K562 (cell line): ENCODE results near the gene BAZ2A. TPM values are rescaled to one million over a fixed set of nuclear protein-coding genes. Genes with fewer than 3 reads are reported as not detected.

Experiments
- AFF1 ChIP-seq, 2 experiments: fragments of 450-650 bp; IDR thresholded peaks; 2 replicates each; pipeline ENCODE4 v1.6.1; 2018; ENCODE audit warnings: mild to moderate bottlenecking in 2 of 2, low read depth in 1 of 2; ENCODE audit not compliant: partially characterized antibody in 2 of 2
- HNRNPK ChIP-seq: fragments of 200-400 bp; formaldehyde crosslinking; IDR thresholded peaks from one replicate; pipeline ENCODE4 v1.6.1; 2018; ENCODE audit warnings: mild to moderate bottlenecking, low read depth, low read length; ENCODE audit not compliant: poor library complexity, severe bottlenecking
- HOXB6 ChIP-seq: fragments of 250-450 bp; sonication (Bioruptor Pico); IDR thresholded peaks from 2 replicates; pipeline ENCODE4 v1.5.1; 2022; ENCODE audit warnings: mild to moderate bottlenecking, borderline replicate concordance
- KDM2B ChIP-seq: fragments of 250-450 bp; sonication (Bioruptor Pico); IDR thresholded peaks from 2 replicates; pipeline ENCODE4 v1.8.0; 2021; ENCODE audit warnings: mild to moderate bottlenecking, moderate library complexity
- LEF1 ChIP-seq: fragments of 450-650 bp; IDR thresholded peaks from 2 replicates; pipeline ENCODE4 v1.6.1; 2016; ENCODE audit warnings: mild to moderate bottlenecking
- MAFG ChIP-seq: fragments of 450-650 bp; conservative IDR thresholded peaks from 2 replicates; pipeline ENCODE4 v1.6.1; 2016; ENCODE audit warnings: missing genetic modification characterization, missing compliant biosample characterization
- MTA1 ChIP-seq: fragments of 450-650 bp; IDR thresholded peaks from 2 replicates; pipeline ENCODE4 v1.6.1; 2017; ENCODE audit warnings: borderline replicate concordance
- MTF1 ChIP-seq: fragments of 250-450 bp; sonication (Bioruptor Pico); IDR thresholded peaks from 2 replicates; pipeline ENCODE4 v1.9.0; 2021; ENCODE audit warnings: moderate library complexity, mild to moderate bottlenecking, inconsistent platforms, borderline replicate concordance
- NONO ChIP-seq, 2 experiments: fragments of 200-400 bp in 1 of 2; fragments of 450-650 bp in 1 of 2; formaldehyde crosslinking in 1 of 2; IDR thresholded peaks; 2 replicates each; pipeline ENCODE4 v1.6.1; 2017; ENCODE audit warnings: low read depth in 2 of 2, mild to moderate bottlenecking in 2 of 2, moderate library complexity in 2 of 2, low read length in 1 of 2
- PYGO2 ChIP-seq: fragments of 450-650 bp; IDR thresholded peaks from 2 replicates; pipeline ENCODE4 v1.6.1; 2016; ENCODE audit warnings: mild to moderate bottlenecking, missing genetic modification characterization, moderate library complexity, missing compliant biosample characterization
- SOX6 ChIP-seq: fragments of 450-650 bp; IDR thresholded peaks from 2 replicates; pipeline ENCODE4 v1.6.1; 2014; ENCODE audit warnings: mild to moderate bottlenecking
- SUPT5H ChIP-seq: fragments of 450-650 bp; IDR thresholded peaks from 2 replicates; pipeline ENCODE4 v1.6.1; 2016
- ZBTB7A ChIP-seq: IDR thresholded peaks from 2 replicates; pipeline ENCODE4 v1.6.1; 2011; ENCODE audit warnings: low read depth, mild to moderate bottlenecking, low read length, moderate library complexity, borderline replicate concordance; ENCODE audit not compliant: control insufficient read depth
- ZFP1 ChIP-seq: fragments of 450-650 bp; formaldehyde crosslinking; IDR thresholded peaks from 2 replicates; pipeline ENCODE4 v1.4.0; 2020; ENCODE audit warnings: mild to moderate bottlenecking, mixed read lengths
- ZNF146 ChIP-seq: IDR thresholded peaks from one replicate; pipeline ENCODE4 v1.6.1; 2018; ENCODE audit warnings: missing compliant biosample characterization; ENCODE audit not compliant: unreplicated experiment
- polyA plus RNA-seq, 8 experiments: library from polyadenylated mRNA; depleted of rRNA in 4 of 8; stranded (reverse) in 5 of 8; unstranded in 3 of 8; fragments of >200 nt; fragmentation: Nextera tagmentation in 2 of 8; fragmentation: Illumina TruSeq in 1 of 8; extraction: Ambion mirVana in 2 of 8; extraction: Trizol in 1 of 8; gene quantifications; 2 replicates each; pipeline versions ENCODE4 v1.2.1 to v1.2.3, GENCODE V29; 2011 to 2014; ENCODE audit warnings: inconsistent platforms in 1 of 8, missing spikeins in 1 of 8
- total RNA-seq, 7 experiments: library from RNA; depleted of rRNA in 6 of 7; stranded (reverse); fragments of >200 nt in 6 of 7; fragmentation: Illumina TruSeq in 2 of 7; extraction: Trizol in 2 of 7; gene quantifications; 2 replicates each; pipeline versions ENCODE4 v1.2.1 to v1.2.3, GENCODE V29; 2011 to 2021; ENCODE audit warnings: low replicate concordance in 1 of 7
- TF ChIP-seq, protein P1 (sequence below), 2 experiments: IDR thresholded peaks; 2 replicates each; pipeline ENCODE4 v1.6.1; 2011; ENCODE audit warnings: borderline replicate concordance in 1 of 2, control low read depth in 1 of 2, low read depth in 1 of 2, low read length in 1 of 2, mild to moderate bottlenecking in 1 of 2, mixed read lengths in 1 of 2, moderate library complexity in 1 of 2; ENCODE audit not compliant: insufficient read depth in 1 of 2, insufficient read length in 1 of 2, poor library complexity in 1 of 2, severe bottlenecking in 1 of 2; ENCODE audit errors: extremely low read depth in 1 of 2
- TF ChIP-seq, protein P2 (sequence below): fragments of 250-450 bp; sonication (Bioruptor Pico); IDR thresholded peaks from 2 replicates; pipeline ENCODE4 v1.8.0; 2021; ENCODE audit warnings: moderate library complexity, mild to moderate bottlenecking, inconsistent platforms
- TF ChIP-seq, protein P3 (sequence below): sonication (generic); formaldehyde crosslinking; IDR thresholded peaks from 2 replicates; pipeline ENCODE4 v1.8.0; 2023; ENCODE audit warnings: mild to moderate bottlenecking, missing genetic modification reagents

BAZ2A gene
- total and polyA plus RNA-seq, 9 of the 15 experiments (the other 6 are each of a cell fraction or from before 2014, with no cell fraction given), result 4.5 to 86.4 (median 26.2) TPM

- peak; percentile 39; the same call in 1 of the 2 replicates for TF ChIP-seq ZBTB7A
- TF ChIP-seq LEF1, result no peak
- TF ChIP-seq, protein P1, sequence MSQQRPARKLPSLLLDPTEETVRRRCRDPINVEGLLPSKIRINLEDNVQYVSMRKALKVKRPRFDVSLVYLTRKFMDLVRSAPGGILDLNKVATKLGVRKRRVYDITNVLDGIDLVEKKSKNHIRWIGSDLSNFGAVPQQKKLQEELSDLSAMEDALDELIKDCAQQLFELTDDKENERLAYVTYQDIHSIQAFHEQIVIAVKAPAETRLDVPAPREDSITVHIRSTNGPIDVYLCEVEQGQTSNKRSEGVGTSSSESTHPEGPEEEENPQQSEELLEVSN (IDR thresholded peaks at IDR 0.05; ENCODE audit: borderline replicate concordance in 1 of 2, extremely low read depth in 1 of 2, insufficient read depth in 1 of 2, insufficient read length in 1 of 2, low read depth in 1 of 2, low read length in 1 of 2, poor library complexity in 1 of 2, severe bottlenecking in 1 of 2), result peak in 1 of 2 experiments; percentile 44
- TF ChIP-seq AFF1 (IDR thresholded peaks at IDR 0.05; ENCODE audit: low read depth in 1 of 2, partially characterized antibody in 2 of 2), result no peak
- no peak for TF ChIP-seq ZNF146 (CRISPR knock-in tag)
- no peak for TF ChIP-seq HOXB6 (CRISPR knock-in tag)
- no peak for TF ChIP-seq HNRNPK
- TF ChIP-seq NONO (IDR thresholded peaks at IDR 0.05; ENCODE audit: low read depth in 2 of 2, low read length in 1 of 2), result peak in 1 of 2 experiments; percentile 53; a peak in 1 of 4 replicates
- no peak for TF ChIP-seq KDM2B (CRISPR knock-in tag)
- no peak; the same call in 1 of the 2 replicates for TF ChIP-seq MTA1
- TF ChIP-seq SOX6, result no peak; the same call in none of the 2 replicates
- no peak; the same call in 1 of the 2 replicates for TF ChIP-seq SUPT5H
- no peak for TF ChIP-seq PYGO2 (tag)
- no peak for TF ChIP-seq ZFP1
- no peak for TF ChIP-seq MAFG (tag)
- TF ChIP-seq, protein P2, sequence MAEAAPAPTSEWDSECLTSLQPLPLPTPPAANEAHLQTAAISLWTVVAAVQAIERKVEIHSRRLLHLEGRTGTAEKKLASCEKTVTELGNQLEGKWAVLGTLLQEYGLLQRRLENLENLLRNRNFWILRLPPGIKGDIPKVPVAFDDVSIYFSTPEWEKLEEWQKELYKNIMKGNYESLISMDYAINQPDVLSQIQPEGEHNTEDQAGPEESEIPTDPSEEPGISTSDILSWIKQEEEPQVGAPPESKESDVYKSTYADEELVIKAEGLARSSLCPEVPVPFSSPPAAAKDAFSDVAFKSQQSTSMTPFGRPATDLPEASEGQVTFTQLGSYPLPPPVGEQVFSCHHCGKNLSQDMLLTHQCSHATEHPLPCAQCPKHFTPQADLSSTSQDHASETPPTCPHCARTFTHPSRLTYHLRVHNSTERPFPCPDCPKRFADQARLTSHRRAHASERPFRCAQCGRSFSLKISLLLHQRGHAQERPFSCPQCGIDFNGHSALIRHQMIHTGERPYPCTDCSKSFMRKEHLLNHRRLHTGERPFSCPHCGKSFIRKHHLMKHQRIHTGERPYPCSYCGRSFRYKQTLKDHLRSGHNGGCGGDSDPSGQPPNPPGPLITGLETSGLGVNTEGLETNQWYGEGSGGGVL (CRISPR knock-in tag), result no peak
- TF ChIP-seq, protein P3, sequence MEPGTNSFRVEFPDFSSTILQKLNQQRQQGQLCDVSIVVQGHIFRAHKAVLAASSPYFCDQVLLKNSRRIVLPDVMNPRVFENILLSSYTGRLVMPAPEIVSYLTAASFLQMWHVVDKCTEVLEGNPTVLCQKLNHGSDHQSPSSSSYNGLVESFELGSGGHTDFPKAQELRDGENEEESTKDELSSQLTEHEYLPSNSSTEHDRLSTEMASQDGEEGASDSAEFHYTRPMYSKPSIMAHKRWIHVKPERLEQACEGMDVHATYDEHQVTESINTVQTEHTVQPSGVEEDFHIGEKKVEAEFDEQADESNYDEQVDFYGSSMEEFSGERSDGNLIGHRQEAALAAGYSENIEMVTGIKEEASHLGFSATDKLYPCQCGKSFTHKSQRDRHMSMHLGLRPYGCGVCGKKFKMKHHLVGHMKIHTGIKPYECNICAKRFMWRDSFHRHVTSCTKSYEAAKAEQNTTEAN (CRISPR knock-in tag), result no peak
- TF ChIP-seq MTF1 (CRISPR knock-in tag), result no peak
Observed at GRCh38 chr12:56634837-56635791, 5.0 kb upstream of the BAZ2A start (continued).
